Gastroesophageal sphincter (tissue), 4 donors: ENCODE results near the gene PSMG4. TPM values are rescaled to one million over a fixed set of nuclear protein-coding genes. Genes with fewer than 3 reads are reported as not detected.

Source experiments
- ATAC-seq: fragments of 150-250 bp; one replicate; pipeline ENCODE4 v1.9.1; 2016; ENCODE audit warnings: mild to moderate bottlenecking, moderate library complexity
- H3K27ac ChIP-seq, 4 donors: fragments of 200-600 bp; sonication (generic) in 3 of 4; 1 replicate in 3 of 4; 2 replicates in 1 of 4; pipeline ENCODE4 v1.5.1; 2016 to 2019
- H3K27me3 ChIP-seq: fragments of 200-600 bp; sonication (generic); one replicate; pipeline ENCODE4 v1.5.1; 2019
- H3K36me3 ChIP-seq, 2 donors: fragments of 200-600 bp; sonication (generic); one replicate each; pipeline ENCODE4 v1.5.1; 2019; ENCODE audit warnings: control low read depth in 1 of 2
- H3K4me1 ChIP-seq, 3 donors: fragments of 200-600 bp; sonication (generic); 1 replicate in 2 of 3; 2 replicates in 1 of 3; pipeline ENCODE4 v1.5.1; 2016 to 2019; ENCODE audit warnings: control low read depth in 2 of 3
- H3K4me3 ChIP-seq, 2 donors: fragments of 200-600 bp; sonication (generic); one replicate each; pipeline ENCODE4 v1.5.1; 2019; ENCODE audit warnings: mild to moderate bottlenecking in 1 of 2, moderate library complexity in 1 of 2
- H3K9me3 ChIP-seq, 3 donors: fragments of 200-600 bp; sonication (generic); one replicate each; pipeline ENCODE4 v1.5.1; 2017 to 2019; ENCODE audit warnings: control low read depth in 2 of 3
- CTCF ChIP-seq, 4 experiments: fragments of 200-600 bp in 2 of 4; fragments of 450-650 bp in 2 of 4; sonication (generic) in 1 of 4; IDR thresholded peaks; one replicate each; pipeline ENCODE4 v1.5.1; 2017 to 2019; ENCODE audit warnings: antibody characterized with exemption in 4 of 4, mild to moderate bottlenecking in 2 of 4, moderate library complexity in 2 of 4
- EP300 ChIP-seq: sonication (generic); formaldehyde crosslinking; IDR thresholded peaks from one replicate; pipeline ENCODE4 v1.6.1; 2017; ENCODE audit warnings: antibody characterized with exemption, mild to moderate bottlenecking
- POLR2A ChIP-seq, 2 donors: fragments of 450-650 bp; IDR thresholded peaks; one replicate each; pipeline ENCODE4 v1.6.1; 2017; ENCODE audit warnings: antibody characterized with exemption in 2 of 2, mild to moderate bottlenecking in 2 of 2, moderate library complexity in 1 of 2
- POLR2AphosphoS5 ChIP-seq: sonication (generic); formaldehyde crosslinking; IDR thresholded peaks from one replicate; pipeline ENCODE4 v1.6.1; 2017; ENCODE audit warnings: antibody characterized with exemption
- WGBS, 2 donors: methylation state at CpG; one replicate each; pipeline ENCODE4 v1.1.5; 2018; ENCODE audit warnings: low coverage in 1 of 2; 5-methylcytosine and 5-hydroxymethylcytosine counted together
- total RNA-seq, 4 donors: library from RNA; depleted of rRNA; stranded (reverse); fragments of >200 nt; gene quantifications; one replicate each; pipeline ENCODE4 v1.1.0, GENCODE V29; 2016

Gene PSMG4
- total RNA-seq, 4 donors from 2014 or later: 23.6 to 37.8 (median 29.5) TPM

- H3K4me1 ChIP-seq: peaks cover 0 to 60% (median 36%) of the 10 kb centered on the region in 3 donors
- H3K4me3 ChIP-seq: peak within 1 kb of the TSS; percentile 7 to 58
- no peaks in the 10 kb centered on the region for H3K9me3 ChIP-seq
- H3K27me3 ChIP-seq: peaks cover 53% of the 10 kb centered on the region
- WGBS, 2 donors: 0 to 2% methylated on average over 7 to 10 of the region's 66 CpGs
- peak; percentile 48 for ATAC-seq
- peak within 1 kb of the TSS in 3 of 4 donors; percentile 14 to 74 (median 40) for H3K27ac ChIP-seq
- H3K36me3 ChIP-seq: no peaks in the 10 kb centered on the region
- TF ChIP-seq EP300: no peak
- peak in 1 of 2 donors; percentile 14 for TF ChIP-seq POLR2A (IDR thresholded peaks at IDR 0.05)
- TF ChIP-seq CTCF (IDR thresholded peaks at IDR 0.05): no peak
These were observed 31.2 kb upstream of the PSMG4 start, which contains the start of gene TUBB2B for GRCh38 chr6:3227363-3228045. Gene TUBB2B (minus strand): TSS chr6:3227653. CDS start chr6:3227543, 110 bp downstream.

- ATAC-seq: no peak
- no peaks in the 10 kb centered on the region for H3K36me3 ChIP-seq
- peak overlapping the region in 1 of 4 donors; percentile 74 for H3K27ac ChIP-seq
- H3K27me3 ChIP-seq: peaks cover 53% of the 10 kb centered on the region
- no peaks in the 10 kb centered on the region for H3K9me3 ChIP-seq
- TF ChIP-seq EP300 (no peak), CTCF (IDR thresholded peaks at IDR 0.05) (no peak), POLR2AphosphoS5 (no peak), POLR2A (IDR thresholded peaks at IDR 0.05) (no peak)
- peak overlapping the region in 1 of 2 donors; percentile 58 for H3K4me3 ChIP-seq
- no CpG with 5 or more reads among the region's 38 CpGs for WGBS, 2 donors
- peaks cover 0 to 61% (median 36%) of the 10 kb centered on the region in 3 donors for H3K4me1 ChIP-seq
These were observed 30.6 kb upstream of the PSMG4 start for GRCh38 chr6:3228046-3228671.

GRCh38 chr6:3228771-3229565 lies 29.8 kb upstream of the PSMG4 start:
- Histone ChIP-seq H3K36me3 (no peaks in the 10 kb centered on the region), H3K4me1 (peaks cover 0 to 61% (median 36%) of the 10 kb centered on the region in 3 donors), H3K27me3 (peaks cover 53% of the 10 kb centered on the region), H3K27ac (peak overlapping the region in 2 of 4 donors; percentile 19 to 74), H3K4me3 (peak overlapping the region in 1 of 2 donors; percentile 58), H3K9me3 (no peaks in the 10 kb centered on the region)
- WGBS, 2 donors: 9% methylated on average over 7 of the region's 62 CpGs; no CpG with 5 or more reads in 1 of the 2 donors
- ATAC-seq: no peak
- no peak for TF ChIP-seq EP300
- TF ChIP-seq CTCF (IDR thresholded peaks at IDR 0.05): no peak
- no peak for TF ChIP-seq POLR2A (IDR thresholded peaks at IDR 0.05)
- no peak for TF ChIP-seq POLR2AphosphoS5

- Histone ChIP-seq H3K4me1 (peaks cover 0 to 61% (median 36%) of the 10 kb centered on the region in 3 donors), H3K27me3 (peaks cover 53% of the 10 kb centered on the region), H3K9me3 (no peaks in the 10 kb centered on the region), H3K36me3 (no peaks in the 10 kb centered on the region), H3K4me3 (peak overlapping the region in 1 of 2 donors; percentile 58), H3K27ac (peak overlapping the region in 2 of 4 donors; percentile 19 to 74)
- TF ChIP-seq CTCF (IDR thresholded peaks at IDR 0.05) (no peak), POLR2A (IDR thresholded peaks at IDR 0.05) (no peak), POLR2AphosphoS5 (no peak), EP300 (no peak)
- WGBS, 2 donors: 32 to 35% methylated on average over 6 to 10 of the region's 28 CpGs
- ATAC-seq: no peak
These were observed 29.1 kb upstream of the PSMG4 start for GRCh38 chr6:3229566-3230178.
